IMR-90 (cell line): ENCODE data around the gene ZNF440. TPM values are rescaled to one million over a fixed set of nuclear protein-coding genes. Genes with fewer than 3 reads are reported as not detected.

Experiments used
- ATAC-seq: fragments of 200-7000 bp; cut with Tn5 transposase; 2 replicates; pipeline ENCODE4 v1.9.1; 2020; ENCODE audit warnings: low read depth, mild to moderate bottlenecking, moderate library complexity
- BruUV-seq: library from RNA; stranded (reverse); fragments of 400-500 nt; replicated peaks from 2 replicates; lab custom pipeline; 2021; lab: Mats Ljungman, UMichigan
- CTCF ChIA-PET: fragments of 300-600 bp; formaldehyde crosslinking; extraction: SDS; loops from one replicate; lab custom pipeline; 2021; ENCODE audit warnings: antibody characterized with exemption; lab: Yijun Ruan, JAX
- POLR2A ChIA-PET: fragments of 300-600 bp; sonication (Branson Sonifier 250); formaldehyde crosslinking; loops from one replicate; lab custom pipeline; 2022; ENCODE audit warnings: antibody characterized with exemption; ENCODE audit not compliant: unreplicated experiment; lab: Charles Lee
- DNase-seq: peaks from one replicate; pipeline ENCODE4 v3.0.0; 2013
- H2AFZ ChIP-seq: replicated peaks from 2 replicates; pipeline ENCODE3; 2013; ENCODE audit warnings: low read length, mild to moderate bottlenecking; ENCODE audit not compliant: poor library complexity
- H2AK5ac ChIP-seq: 2 replicates; pipeline ENCODE4 v1.6.1; 2013; ENCODE audit warnings: low read depth, low read length, inconsistent platforms
- H2AK9ac ChIP-seq: replicated peaks from 2 replicates; pipeline ENCODE3; 2013; ENCODE audit warnings: mild to moderate bottlenecking, low read depth, low read length, moderate library complexity; ENCODE audit not compliant: poor library complexity
- H2BK120ac ChIP-seq: 2 replicates; pipeline ENCODE4 v1.6.1; 2013; ENCODE audit warnings: low read depth, low read length, inconsistent platforms
- H2BK15ac ChIP-seq: 3 replicates; pipeline ENCODE4 v1.6.1; 2013; ENCODE audit warnings: low read depth, low read length, inconsistent platforms
- H2BK20ac ChIP-seq: 2 replicates; pipeline ENCODE4 v1.6.1; 2013; ENCODE audit warnings: low read depth, mild to moderate bottlenecking, inconsistent platforms, low read length, moderate library complexity
- H2BK5ac ChIP-seq: 2 replicates; pipeline ENCODE4 v1.6.1; 2013; ENCODE audit warnings: mild to moderate bottlenecking, low read depth, low read length, inconsistent platforms; ENCODE audit not compliant: poor library complexity, severe bottlenecking
- H3K14ac ChIP-seq: replicated peaks from 2 replicates; pipeline ENCODE4 v1.6.1; 2013; ENCODE audit warnings: low read depth, low read length, inconsistent platforms
- H3K18ac ChIP-seq: 2 replicates; pipeline ENCODE4 v1.6.1; 2013; ENCODE audit warnings: low read depth, low read length, control low read depth
- H3K23ac ChIP-seq: 2 replicates; pipeline ENCODE4 v1.6.1; 2013; ENCODE audit warnings: low read depth, low read length, inconsistent platforms
- H3K27ac ChIP-seq: 2 replicates; pipeline ENCODE4 v1.5.1; 2013; ENCODE audit warnings: mild to moderate bottlenecking, control low read depth, low read length; ENCODE audit not compliant: insufficient read depth
- H3K27me3 ChIP-seq: 2 replicates; pipeline ENCODE4 v1.6.1; 2013; ENCODE audit warnings: low read length; ENCODE audit not compliant: control insufficient read depth, insufficient read depth
- H3K36me3 ChIP-seq: 2 replicates; pipeline ENCODE4 v1.6.1; 2013; ENCODE audit warnings: low read length, mixed read lengths; ENCODE audit not compliant: control insufficient read depth, insufficient read depth
- H3K4ac ChIP-seq: 2 replicates; pipeline ENCODE4 v1.6.1; 2013; ENCODE audit warnings: low read depth, low read length, inconsistent platforms
- H3K4me1 ChIP-seq: 2 replicates; pipeline ENCODE4 v1.6.1; 2013; ENCODE audit warnings: low read length, mixed read lengths; ENCODE audit not compliant: control insufficient read depth, insufficient read depth
- H3K4me2 ChIP-seq: 2 replicates; pipeline ENCODE4 v1.6.1; 2013; ENCODE audit warnings: low read depth, mild to moderate bottlenecking, control low read depth, low read length, moderate library complexity
- H3K4me3 ChIP-seq: 2 replicates; pipeline ENCODE4 v1.5.1; 2013; ENCODE audit warnings: low read depth, mild to moderate bottlenecking, control low read depth, low read length, moderate library complexity; ENCODE audit not compliant: insufficient read depth
- H3K56ac ChIP-seq: 2 replicates; pipeline ENCODE4 v1.6.1; 2013; ENCODE audit warnings: low read length, inconsistent platforms; ENCODE audit not compliant: insufficient read depth; ENCODE audit errors: extremely low read depth
- H3K79me1 ChIP-seq, 2 experiments: 2 replicates each; pipeline ENCODE4 v1.6.1; 2013; ENCODE audit warnings: low read length in 2 of 2, inconsistent platforms in 1 of 2, low read depth in 1 of 2
- H3K9ac ChIP-seq: 2 replicates; pipeline ENCODE4 v1.6.1; 2013; ENCODE audit warnings: low read depth, low read length, control low read depth
- H3K9me1 ChIP-seq: 2 replicates; pipeline ENCODE4 v1.6.1; 2013; ENCODE audit warnings: low read length, inconsistent platforms; ENCODE audit not compliant: insufficient read depth
- H3K9me3 ChIP-seq: 2 replicates; pipeline ENCODE4 v1.6.1; 2013; ENCODE audit warnings: low read length; ENCODE audit not compliant: control insufficient read depth, insufficient read depth
- H4K20me1 ChIP-seq: 2 replicates; pipeline ENCODE4 v1.6.1; 2013; ENCODE audit warnings: low read length, inconsistent platforms; ENCODE audit not compliant: insufficient read depth
- H4K5ac ChIP-seq: 2 replicates; pipeline ENCODE4 v1.6.1; 2013; ENCODE audit warnings: mild to moderate bottlenecking, low read depth, low read length, control low read depth
- H4K8ac ChIP-seq, 2 experiments: 2 replicates each; pipeline ENCODE4 v1.6.1; 2013; ENCODE audit warnings: low read depth in 2 of 2, low read length in 2 of 2, control low read depth in 1 of 2, inconsistent platforms in 1 of 2
- H4K91ac ChIP-seq: 2 replicates; pipeline ENCODE4 v1.6.1; 2013; ENCODE audit warnings: low read depth, low read length, inconsistent platforms; ENCODE audit not compliant: insufficient read depth
- CEBPB ChIP-seq: IDR thresholded peaks from 2 replicates; pipeline ENCODE4 v1.6.1; 2012; ENCODE audit warnings: low read depth, low read length, improper control_type of control experiment
- CTCF ChIP-seq: conservative IDR thresholded peaks from 2 replicates; pipeline ENCODE4 v1.5.1; 2012; ENCODE audit warnings: mild to moderate bottlenecking, low read depth, low read length, improper control_type of control experiment
- ELK1 ChIP-seq: fragments of 150-350 bp; IDR thresholded peaks from 2 replicates; pipeline ENCODE4 v1.6.1; 2016; ENCODE audit warnings: low read depth, mild to moderate bottlenecking, low read length, moderate library complexity, borderline replicate concordance
- MAFK ChIP-seq: IDR thresholded peaks from 2 replicates; pipeline ENCODE4 v1.6.1; 2012; ENCODE audit warnings: low read depth, low read length, improper control_type of control experiment
- MAZ ChIP-seq: IDR thresholded peaks from 2 replicates; pipeline ENCODE4 v1.6.1; 2012; ENCODE audit warnings: low read depth, mild to moderate bottlenecking, low read length, improper control_type of control experiment, moderate library complexity, borderline replicate concordance
- RAD21 ChIP-seq: IDR thresholded peaks from 2 replicates; pipeline ENCODE4 v1.6.1; 2012; ENCODE audit warnings: low read length, improper control_type of control experiment
- WGBS, 2 experiments: methylation state at CpG; one replicate each; pipeline versions ENCODE4 v1.1.5 to v1.1.7; 2013; ENCODE audit warnings: missing lambda C conversion rate in 2 of 2; ENCODE audit not compliant: insufficient read length in 1 of 2; ENCODE audit errors: extremely low coverage in 2 of 2; 5-methylcytosine and 5-hydroxymethylcytosine counted together
- dilution Hi-C: fragments of 300-500 bp; cut with HindIII; formaldehyde crosslinking; loops from one replicate; pipeline ENCODE4 v1.14.3; 2018; ENCODE audit warnings: low sequenced_read_pairs; ENCODE audit not compliant: unreplicated experiment
- in situ Hi-C: fragments of 300-500 bp; cut with MboI; formaldehyde crosslinking; loops from 3 replicates; pipeline ENCODE4 v1.14.3; 2019; ENCODE audit warnings: low sequenced_read_pairs, inconsistent platforms, mixed read lengths
- intact Hi-C: fragments of 100-400 bp; cut with micrococcal nuclease; formaldehyde crosslinking; loops from 2 replicates; pipeline ENCODE4 v1.10.0; 2022
- polyA plus RNA-seq, 3 experiments: library from polyadenylated mRNA; depleted of rRNA; stranded (reverse); fragments of >200 nt; gene quantifications; 2 replicates each; pipeline ENCODE4 v1.2.3, GENCODE V29; 2012; ENCODE audit warnings: low replicate concordance in 1 of 3
- total RNA-seq: library from RNA; depleted of rRNA; stranded (reverse); fragments of >200 nt; gene quantifications from 2 replicates; pipeline ENCODE4 v1.2.3, GENCODE V29; 2012

ZNF440 gene
- total and polyA plus RNA-seq, 2 of the 4 experiments (the other 2 are of a cell fraction) = 2.8 to 8.4 TPM

GRCh38 chr19:11813703-11814028 is 407 bp upstream of the ZNF440 start:
- in situ Hi-C loops = no loop called here
- H3K14ac ChIP-seq = peak overlapping the region; percentile 74
- H3K23ac ChIP-seq = peak overlapping the region; percentile 19
- H2AK5ac ChIP-seq = no peak overlapping the region
- DNase-seq (no peak), ATAC-seq (peak; percentile 60)
- no peak overlapping the region for H2BK15ac ChIP-seq
- H2BK120ac ChIP-seq = no peak overlapping the region
- no peaks in the 10 kb centered on the region for H3K4me1 ChIP-seq
- no TSS peak for BruUV-seq
- H3K4ac ChIP-seq = no peak overlapping the region; the same call in 1 of the 2 replicates
- peak overlapping the region in 1 of 2 experiments; percentile 57; a peak in 1 of 4 replicates for H4K8ac ChIP-seq
- H3K9me3 ChIP-seq = peaks cover 7% of the 10 kb centered on the region; the same call in 1 of the 2 replicates
- peaks cover 1% of the 10 kb centered on the region for H3K36me3 ChIP-seq
- no peaks in the 10 kb centered on the region for H3K27me3 ChIP-seq
- peak overlapping the region; percentile 58 for H3K9ac ChIP-seq
- H3K27ac ChIP-seq = peak overlapping the region; percentile 9; the same call in 1 of the 2 replicates
- H2AFZ ChIP-seq = peak overlapping the region; percentile 99
- intact Hi-C loops = loop anchor here (1.0 to 5.0 kb wide), 2 partner anchors 47 to 141 kb away; partner anchors contain the start of gene ZNF441
- peak overlapping the region; percentile 31 for H2AK9ac ChIP-seq
- peaks cover 3 to 15% of the 10 kb centered on the region in 2 experiments; a peak in 3 of 4 replicates for H3K79me1 ChIP-seq
- H4K20me1 ChIP-seq = no peaks in the 10 kb centered on the region
- H3K4me2 ChIP-seq = peak overlapping the region; percentile 94
- H4K91ac ChIP-seq = no peak overlapping the region
- no peaks in the 10 kb centered on the region for H3K9me1 ChIP-seq
- no peak overlapping the region for H4K5ac ChIP-seq
- peak overlapping the region; percentile 86 for H3K4me3 ChIP-seq
- no peak overlapping the region for H3K18ac ChIP-seq
- no peak overlapping the region for H2BK20ac ChIP-seq
- TF ChIP-seq MAFK (no peak), CEBPB (no peak), ELK1 (no peak), CTCF (no peak), MAZ (no peak), RAD21 (no peak)
- dilution Hi-C loops = no loop called here
- CTCF ChIA-PET = no interaction called here
- no peak overlapping the region for H2BK5ac ChIP-seq
- POLR2A ChIA-PET = no interaction called here
- 0 out of 2 replicates have a peak overlapping the region, but pooled peaks have one; percentile 27 for H3K56ac ChIP-seq
- 0% methylated on average over 3 of the region's 6 CpGs; no CpG with 5 or more reads in 1 of the 2 experiments for WGBS, 2 experiments
